ENCODE measurements around the gene RET. TPM values are rescaled to one million over a fixed set of nuclear protein-coding genes. Genes with fewer than 3 reads are reported as not detected.
A peak's percentile ranks its signal among the peaks of the same experiment; 100 is the strongest.

The RET gene
- total and polyA plus RNA-seq, 4 donors, result 0.25 to 2.5 (median 0.29) TPM; not detected in 1

- no peaks in the 10 kb centered on the region for H3K27me3 ChIP-seq (ENCODE audit: control insufficient read depth in 1 of 2, insufficient read depth in 2 of 2, low read length in 1 of 2)
- no peak overlapping the region for H3K27ac ChIP-seq (ENCODE audit: low read depth in 1 of 2, low read length in 2 of 2)
- H3K4me3 ChIP-seq (ENCODE audit: low read length in 2 of 2), result no peak overlapping the region
- no peaks in the 10 kb centered on the region for H3K4me1 ChIP-seq (ENCODE audit: control insufficient read depth in 1 of 2, insufficient read depth in 2 of 2, low read length in 2 of 2)
- H3K36me3 ChIP-seq (ENCODE audit: control insufficient read depth in 1 of 2, insufficient read depth in 2 of 2, low read length in 1 of 2), result no peaks in the 10 kb centered on the region
- no peaks in the 10 kb centered on the region for H3K9me3 ChIP-seq (ENCODE audit: control insufficient read depth, low read length)
- WGBS, 2 donors, result 89 to 90% methylated on average over 9 of the region's 9 CpGs
- DNase-seq, result peak; percentile 22 to 58
- intact Hi-C loops (cut with DNase I), result no loop called here
- ATAC-seq (ENCODE audit: low FRiP score), result no peak
Observed at GRCh38 chr10:43043773-43044447, 33.0 kb upstream of the RET start.

GRCh38 chr10:43044448-43044921 is 32.4 kb upstream of the RET start:
- no peak overlapping the region for H3K27ac ChIP-seq (ENCODE audit: low read depth in 1 of 2, low read length in 2 of 2)
- H3K36me3 ChIP-seq (ENCODE audit: control insufficient read depth in 1 of 2, insufficient read depth in 2 of 2, low read length in 1 of 2), result no peaks in the 10 kb centered on the region
- DNase-seq (peak; percentile 24 to 51), ATAC-seq (ENCODE audit: low FRiP score) (no peak)
- no peak overlapping the region for H3K4me3 ChIP-seq (ENCODE audit: low read length in 2 of 2)
- WGBS, 2 donors, result 80 to 83% methylated on average over 10 of the region's 10 CpGs
- no peaks in the 10 kb centered on the region for H3K9me3 ChIP-seq (ENCODE audit: control insufficient read depth, low read length)
- no peaks in the 10 kb centered on the region for H3K27me3 ChIP-seq (ENCODE audit: control insufficient read depth in 1 of 2, insufficient read depth in 2 of 2, low read length in 1 of 2)
- H3K4me1 ChIP-seq (ENCODE audit: control insufficient read depth in 1 of 2, insufficient read depth in 2 of 2, low read length in 2 of 2), result no peaks in the 10 kb centered on the region
- intact Hi-C loops (cut with DNase I), result no loop called here

GRCh38 chr10:43044961-43045621 is 31.8 kb upstream of the RET start:
- ATAC-seq (ENCODE audit: low FRiP score) (no peak), DNase-seq (peak; percentile 34 to 61)
- no peaks in the 10 kb centered on the region for H3K9me3 ChIP-seq (ENCODE audit: control insufficient read depth, low read length)
- no peak overlapping the region for H3K27ac ChIP-seq (ENCODE audit: low read depth in 1 of 2, low read length in 2 of 2)
- no peaks in the 10 kb centered on the region for H3K4me1 ChIP-seq (ENCODE audit: control insufficient read depth in 1 of 2, insufficient read depth in 2 of 2, low read length in 2 of 2)
- intact Hi-C loops (cut with DNase I), result no loop called here
- WGBS, 2 donors, result 81 to 87% methylated on average over 14 of the region's 14 CpGs
- no peaks in the 10 kb centered on the region for H3K27me3 ChIP-seq (ENCODE audit: control insufficient read depth in 1 of 2, insufficient read depth in 2 of 2, low read length in 1 of 2)
- no peak overlapping the region for H3K4me3 ChIP-seq (ENCODE audit: low read length in 2 of 2)
- no peaks in the 10 kb centered on the region for H3K36me3 ChIP-seq (ENCODE audit: control insufficient read depth in 1 of 2, insufficient read depth in 2 of 2, low read length in 1 of 2)

- 86 to 89% methylated on average over 11 of the region's 11 CpGs for WGBS, 2 donors
- Histone ChIP-seq H3K9me3 (ENCODE audit: control insufficient read depth, low read length) (no peaks in the 10 kb centered on the region), H3K4me1 (ENCODE audit: control insufficient read depth in 1 of 2, insufficient read depth in 2 of 2, low read length in 2 of 2) (no peaks in the 10 kb centered on the region), H3K27ac (ENCODE audit: low read depth in 1 of 2, low read length in 2 of 2) (no peak overlapping the region), H3K36me3 (ENCODE audit: control insufficient read depth in 1 of 2, insufficient read depth in 2 of 2, low read length in 1 of 2) (no peaks in the 10 kb centered on the region), H3K4me3 (ENCODE audit: low read length in 2 of 2) (no peak overlapping the region), H3K27me3 (ENCODE audit: control insufficient read depth in 1 of 2, insufficient read depth in 2 of 2, low read length in 1 of 2) (no peaks in the 10 kb centered on the region)
- ATAC-seq (ENCODE audit: low FRiP score), result no peak
- intact Hi-C loops (cut with DNase I), result no loop called here
- DNase-seq, result peak; percentile 24 to 63
Observed at GRCh38 chr10:43045631-43046287, 31.1 kb upstream of the RET start.

GRCh38 chr10:43046288-43046991 is 30.4 kb upstream of the RET start:
- Histone ChIP-seq H3K36me3 (ENCODE audit: control insufficient read depth in 1 of 2, insufficient read depth in 2 of 2, low read length in 1 of 2) (no peaks in the 10 kb centered on the region), H3K4me3 (ENCODE audit: low read length in 2 of 2) (no peak overlapping the region), H3K4me1 (ENCODE audit: control insufficient read depth in 1 of 2, insufficient read depth in 2 of 2, low read length in 2 of 2) (no peaks in the 10 kb centered on the region), H3K9me3 (ENCODE audit: control insufficient read depth, low read length) (no peaks in the 10 kb centered on the region), H3K27ac (ENCODE audit: low read depth in 1 of 2, low read length in 2 of 2) (no peak overlapping the region), H3K27me3 (ENCODE audit: control insufficient read depth in 1 of 2, insufficient read depth in 2 of 2, low read length in 1 of 2) (no peaks in the 10 kb centered on the region)
- intact Hi-C loops (cut with DNase I), result no loop called here
- 73 to 82% methylated on average over 14 of the region's 14 CpGs for WGBS, 2 donors
- DNase-seq (peak; percentile 12 to 56), ATAC-seq (ENCODE audit: low FRiP score) (no peak)

- no peak overlapping the region for H3K27ac ChIP-seq (ENCODE audit: low read depth in 1 of 2, low read length in 2 of 2)
- no peaks in the 10 kb centered on the region for H3K4me1 ChIP-seq (ENCODE audit: control insufficient read depth in 1 of 2, insufficient read depth in 2 of 2, low read length in 2 of 2)
- ATAC-seq (ENCODE audit: low FRiP score) (no peak), DNase-seq (peak in 1 of 2 donors; percentile 30)
- no peaks in the 10 kb centered on the region for H3K27me3 ChIP-seq (ENCODE audit: control insufficient read depth in 1 of 2, insufficient read depth in 2 of 2, low read length in 1 of 2)
- intact Hi-C loops (cut with DNase I), result no loop called here
- H3K9me3 ChIP-seq (ENCODE audit: control insufficient read depth, low read length), result no peaks in the 10 kb centered on the region
- no peaks in the 10 kb centered on the region for H3K36me3 ChIP-seq (ENCODE audit: control insufficient read depth in 1 of 2, insufficient read depth in 2 of 2, low read length in 1 of 2)
- WGBS, 2 donors, result 79 to 84% methylated on average over 8 of the region's 8 CpGs
- H3K4me3 ChIP-seq (ENCODE audit: low read length in 2 of 2), result no peak overlapping the region
Observed at GRCh38 chr10:43047288-43047970, 29.4 kb upstream of the RET start.

GRCh38 chr10:43048301-43049051 is 28.4 kb upstream of the RET start:
- DNase-seq (peak; percentile 21 to 36), ATAC-seq (ENCODE audit: low FRiP score) (no peak)
- Histone ChIP-seq H3K36me3 (ENCODE audit: control insufficient read depth in 1 of 2, insufficient read depth in 2 of 2, low read length in 1 of 2) (no peaks in the 10 kb centered on the region), H3K4me3 (ENCODE audit: low read length in 2 of 2) (no peak overlapping the region), H3K27ac (ENCODE audit: low read depth in 1 of 2, low read length in 2 of 2) (no peak overlapping the region), H3K4me1 (ENCODE audit: control insufficient read depth in 1 of 2, insufficient read depth in 2 of 2, low read length in 2 of 2) (no peaks in the 10 kb centered on the region), H3K27me3 (ENCODE audit: control insufficient read depth in 1 of 2, insufficient read depth in 2 of 2, low read length in 1 of 2) (no peaks in the 10 kb centered on the region), H3K9me3 (ENCODE audit: control insufficient read depth, low read length) (no peaks in the 10 kb centered on the region)
- WGBS, 2 donors, result 75 to 81% methylated on average over 5 of the region's 5 CpGs
- intact Hi-C loops (cut with DNase I), result no loop called here

Data from aorta (tissue), 5 donors.